Mesothelial cell of epicardium (in vitro differentiated cells): ENCODE measurements around the gene KANK4. TPM values are rescaled to one million over a fixed set of nuclear protein-coding genes. Genes with fewer than 3 reads are reported as not detected.

Source experiments
- DNase-seq, 2 experiments: peaks; one replicate each; pipeline ENCODE4 v3.0.0; 2021; ENCODE audit warnings: low spot score in 2 of 2; ENCODE audit not compliant: unreplicated experiment in 2 of 2
- H3K27ac Mint-ChIP-seq: 2 replicates; pipeline ENCODE4 v1.8.0; 2021; ENCODE audit warnings: mixed read lengths
- H3K27me3 Mint-ChIP-seq: 2 replicates; pipeline ENCODE4 v1.8.0; 2021; ENCODE audit warnings: low read depth, mixed read lengths
- H3K36me3 Mint-ChIP-seq: 2 replicates; pipeline ENCODE4 v1.8.0; 2021; ENCODE audit warnings: mixed read lengths
- H3K4me1 Mint-ChIP-seq: 2 replicates; pipeline ENCODE4 v1.8.0; 2021; ENCODE audit warnings: mixed read lengths
- H3K4me3 Mint-ChIP-seq: 2 replicates; pipeline ENCODE4 v1.8.0; 2021; ENCODE audit warnings: mild to moderate bottlenecking, moderate library complexity, mixed read lengths
- H3K9me3 Mint-ChIP-seq: 2 replicates; pipeline ENCODE4 v1.8.0; 2021; ENCODE audit warnings: mixed read lengths
- CTCF ChIP-seq: fragments of 200-600 bp; sonication (generic); IDR thresholded peaks from one replicate; pipeline ENCODE4 v1.5.0; 2021; ENCODE audit warnings: antibody characterized with exemption; ENCODE audit not compliant: unreplicated experiment
- total RNA-seq: library from RNA; stranded (reverse); gene quantifications from 3 replicates; pipeline ENCODE4 v1.2.1, GENCODE V29; 2021

KANK4 gene
- total RNA-seq, 1 donor from 2014 or later: 34.3 TPM

- Mint-ChIP-seq H3K36me3 (no peaks in the 10 kb centered on the region), H3K4me1 (peaks cover 11% of the 10 kb centered on the region), H3K27ac (no peak overlapping the region), H3K27me3 (no peaks in the 10 kb centered on the region), H3K9me3 (no peaks in the 10 kb centered on the region), H3K4me3 (no peak overlapping the region)
- DNase-seq: no peak
- TF ChIP-seq CTCF: no peak
Measured at GRCh38 chr1:62355095-62355494, 35.9 kb upstream of the KANK4 start.

GRCh38 chr1:62353853-62354252, 34.6 kb upstream of the KANK4 start:
- no peaks in the 10 kb centered on the region for H3K27me3 Mint-ChIP-seq
- no peak overlapping the region for H3K4me3 Mint-ChIP-seq
- no peak for DNase-seq
- H3K27ac Mint-ChIP-seq: no peak overlapping the region
- no peaks in the 10 kb centered on the region for H3K9me3 Mint-ChIP-seq
- peaks cover 5% of the 10 kb centered on the region for H3K4me1 Mint-ChIP-seq
- no peak for TF ChIP-seq CTCF
- no peaks in the 10 kb centered on the region for H3K36me3 Mint-ChIP-seq

GRCh38 chr1:62352387-62352786, 33.2 kb upstream of the KANK4 start:
- Mint-ChIP-seq H3K9me3 (no peaks in the 10 kb centered on the region), H3K36me3 (no peaks in the 10 kb centered on the region), H3K27me3 (no peaks in the 10 kb centered on the region), H3K4me3 (no peak overlapping the region), H3K4me1 (peaks cover 1% of the 10 kb centered on the region), H3K27ac (no peak overlapping the region)
- TF ChIP-seq CTCF: no peak
- no peak for DNase-seq

- DNase-seq: no peak
- H3K4me3 Mint-ChIP-seq: no peak overlapping the region
- no peaks in the 10 kb centered on the region for H3K27me3 Mint-ChIP-seq
- H3K36me3 Mint-ChIP-seq: no peaks in the 10 kb centered on the region
- no peaks in the 10 kb centered on the region for H3K9me3 Mint-ChIP-seq
- peaks cover 1% of the 10 kb centered on the region for H3K4me1 Mint-ChIP-seq
- no peak for TF ChIP-seq CTCF
- H3K27ac Mint-ChIP-seq: no peak overlapping the region
Measured at GRCh38 chr1:62349470-62350233, 30.4 kb upstream of the KANK4 start.

GRCh38 chr1:62346886-62347285, 27.7 kb upstream of the KANK4 start:
- no peak for DNase-seq
- no peaks in the 10 kb centered on the region for H3K36me3 Mint-ChIP-seq
- no peaks in the 10 kb centered on the region for H3K27me3 Mint-ChIP-seq
- no peaks in the 10 kb centered on the region for H3K9me3 Mint-ChIP-seq
- H3K27ac Mint-ChIP-seq: no peak overlapping the region
- no peak overlapping the region for H3K4me3 Mint-ChIP-seq
- H3K4me1 Mint-ChIP-seq: peaks cover 1% of the 10 kb centered on the region
- TF ChIP-seq CTCF: no peak
